Stimulated activated naive CD8-positive, alpha-beta T cell treated with anti-CD3 and anti-CD28 coated beads, Interleukin-15, amount 100 ng/mL, for 72 hours (primary cell): ENCODE measurements around the gene SERPINB5.

Experiments
- ATAC-seq: fragments of 150-1000 bp; cut with Tn5 transposase; 2 replicates; pipeline ENCODE4 v1.10.0; 2021; ENCODE audit warnings: mild to moderate bottlenecking, moderate library complexity
- DNase-seq, 2 donors: peaks; one replicate each; pipeline ENCODE4 v3.0.0; 2021 to 2022
- H3K27ac Mint-ChIP-seq, 2 donors: one replicate each; pipeline ENCODE4 v1.8.0; 2022; ENCODE audit warnings: mild to moderate bottlenecking in 2 of 2, mixed read lengths in 2 of 2, moderate library complexity in 2 of 2
- H3K27me3 Mint-ChIP-seq: one replicate; pipeline ENCODE4 v1.8.0; 2022; ENCODE audit warnings: mixed read lengths
- H3K4me1 Mint-ChIP-seq: one replicate; pipeline ENCODE4 v1.8.0; 2022; ENCODE audit warnings: mild to moderate bottlenecking, mixed read lengths
- H3K4me3 Mint-ChIP-seq, 2 donors: one replicate each; pipeline ENCODE4 v1.8.0; 2022; ENCODE audit warnings: mild to moderate bottlenecking in 2 of 2, mixed read lengths in 2 of 2, moderate library complexity in 1 of 2
- H3K9me3 Mint-ChIP-seq, 2 donors: one replicate each; pipeline ENCODE4 v1.8.0; 2022; ENCODE audit warnings: mixed read lengths in 2 of 2

The SERPINB5 gene

GRCh38 chr18:63495675-63496074 is 18.9 kb downstream of the SERPINB5 start:
- ATAC-seq: no peak
- H3K27me3 Mint-ChIP-seq: no peaks in the 10 kb centered on the region

GRCh38 chr18:63505566-63506335 is 29.0 kb downstream of the SERPINB5 start:
- peaks cover 37% of the 10 kb centered on the region for H3K27me3 Mint-ChIP-seq
- no peaks in the 10 kb centered on the region for H3K9me3 Mint-ChIP-seq
- DNase-seq (peak; percentile 23 to 33), ATAC-seq (no peak)
- H3K27ac Mint-ChIP-seq: no peak overlapping the region
- no peaks in the 10 kb centered on the region for H3K4me1 Mint-ChIP-seq
- no peak overlapping the region for H3K4me3 Mint-ChIP-seq

More at GRCh38 chr18:63495675-63496074, 18.9 kb downstream of the SERPINB5 start:
- Mint-ChIP-seq H3K4me3 (no peak overlapping the region), H3K9me3 (no peaks in the 10 kb centered on the region), H3K27ac (no peak overlapping the region), H3K4me1 (no peaks in the 10 kb centered on the region)
- DNase-seq: no peak

GRCh38 chr18:63506336-63506646 is 29.5 kb downstream of the SERPINB5 start:
- no peak for DNase-seq
- no peaks in the 10 kb centered on the region for H3K4me1 Mint-ChIP-seq
- H3K9me3 Mint-ChIP-seq: no peaks in the 10 kb centered on the region
- H3K4me3 Mint-ChIP-seq: no peak overlapping the region
- no peak for ATAC-seq
- H3K27me3 Mint-ChIP-seq: peaks cover 42% of the 10 kb centered on the region
- no peak overlapping the region for H3K27ac Mint-ChIP-seq

GRCh38 chr18:63508596-63508995 is 31.8 kb downstream of the SERPINB5 start:
- H3K4me3 Mint-ChIP-seq: no peak overlapping the region
- H3K27me3 Mint-ChIP-seq: peaks cover 62% of the 10 kb centered on the region
- H3K27ac Mint-ChIP-seq: no peak overlapping the region
- DNase-seq (no peak), ATAC-seq (no peak)
- no peaks in the 10 kb centered on the region for H3K9me3 Mint-ChIP-seq
- no peaks in the 10 kb centered on the region for H3K4me1 Mint-ChIP-seq

- H3K27me3 Mint-ChIP-seq: peaks cover 61% of the 10 kb centered on the region
- no peak overlapping the region for H3K4me3 Mint-ChIP-seq
- DNase-seq (no peak), ATAC-seq (no peak)
- no peaks in the 10 kb centered on the region for H3K4me1 Mint-ChIP-seq
- H3K27ac Mint-ChIP-seq: no peak overlapping the region
- H3K9me3 Mint-ChIP-seq: no peaks in the 10 kb centered on the region
These were observed 34.5 kb downstream of the SERPINB5 start for GRCh38 chr18:63511285-63511684.

GRCh38 chr18:63514326-63514725 is 37.6 kb downstream of the SERPINB5 start:
- Mint-ChIP-seq H3K4me1 (peaks cover 6% of the 10 kb centered on the region), H3K27ac (no peak overlapping the region), H3K9me3 (no peaks in the 10 kb centered on the region), H3K4me3 (no peak overlapping the region), H3K27me3 (peaks cover 58% of the 10 kb centered on the region)
- no peak for ATAC-seq
- no peak for DNase-seq

GRCh38 chr18:63514888-63515678 is 38.3 kb downstream of the SERPINB5 start:
- DNase-seq (no peak), ATAC-seq (no peak)
- Mint-ChIP-seq H3K4me3 (no peak overlapping the region), H3K27me3 (peaks cover 57% of the 10 kb centered on the region), H3K9me3 (no peaks in the 10 kb centered on the region), H3K4me1 (peaks cover 6% of the 10 kb centered on the region), H3K27ac (no peak overlapping the region)

- Mint-ChIP-seq H3K27me3 (peaks cover 55% of the 10 kb centered on the region), H3K9me3 (no peaks in the 10 kb centered on the region), H3K27ac (no peak overlapping the region), H3K4me3 (no peak overlapping the region), H3K4me1 (peaks cover 6% of the 10 kb centered on the region)
- ATAC-seq (no peak), DNase-seq (no peak)
These were observed 39.0 kb downstream of the SERPINB5 start for GRCh38 chr18:63515801-63516200.

GRCh38 chr18:63518178-63519012 is 41.6 kb downstream of the SERPINB5 start:
- peaks cover 47% of the 10 kb centered on the region for H3K27me3 Mint-ChIP-seq

GRCh38 chr18:63520053-63520685 is 43.4 kb downstream of the SERPINB5 start:
- Mint-ChIP-seq H3K27ac (no peak overlapping the region), H3K4me1 (peaks cover 6% of the 10 kb centered on the region), H3K4me3 (no peak overlapping the region), H3K27me3 (peaks cover 35% of the 10 kb centered on the region), H3K9me3 (no peaks in the 10 kb centered on the region)
- peak; percentile 39 for ATAC-seq
- no peak for DNase-seq

More at GRCh38 chr18:63518178-63519012, 41.6 kb downstream of the SERPINB5 start:
- Mint-ChIP-seq H3K9me3 (no peaks in the 10 kb centered on the region), H3K4me3 (no peak overlapping the region), H3K27ac (no peak overlapping the region), H3K4me1 (peaks cover 6% of the 10 kb centered on the region)
- ATAC-seq: peak; percentile 87
- DNase-seq: peak; percentile 60 to 62

- no peak for DNase-seq
- no peaks in the 10 kb centered on the region for H3K4me1 Mint-ChIP-seq
- no peaks in the 10 kb centered on the region for H3K9me3 Mint-ChIP-seq
- peaks cover 28% of the 10 kb centered on the region for H3K27me3 Mint-ChIP-seq
- H3K4me3 Mint-ChIP-seq: no peak overlapping the region
- no peak for ATAC-seq
- no peak overlapping the region for H3K27ac Mint-ChIP-seq
These were observed 46.9 kb downstream of the SERPINB5 start for GRCh38 chr18:63523660-63524059.

- no peaks in the 10 kb centered on the region for H3K9me3 Mint-ChIP-seq
- peaks cover 8% of the 10 kb centered on the region for H3K27me3 Mint-ChIP-seq
- ATAC-seq: no peak
- no peaks in the 10 kb centered on the region for H3K4me1 Mint-ChIP-seq
- no peak overlapping the region for H3K4me3 Mint-ChIP-seq
- H3K27ac Mint-ChIP-seq: no peak overlapping the region
- DNase-seq: no peak
These were observed 50.5 kb downstream of the SERPINB5 start for GRCh38 chr18:63527251-63527650.

GRCh38 chr18:63528863-63529492 is 52.2 kb downstream of the SERPINB5 start:
- H3K4me3 Mint-ChIP-seq: no peak overlapping the region

GRCh38 chr18:63532471-63532870 is 55.7 kb downstream of the SERPINB5 start:
- H3K4me1 Mint-ChIP-seq: no peaks in the 10 kb centered on the region
- peak; percentile 20 for ATAC-seq
- no peak for DNase-seq
- no peak overlapping the region for H3K4me3 Mint-ChIP-seq
- no peak overlapping the region for H3K27ac Mint-ChIP-seq
- H3K27me3 Mint-ChIP-seq: no peaks in the 10 kb centered on the region
- H3K9me3 Mint-ChIP-seq: no peaks in the 10 kb centered on the region

More at GRCh38 chr18:63528863-63529492, 52.2 kb downstream of the SERPINB5 start:
- no peak for ATAC-seq
- DNase-seq: no peak
- no peak overlapping the region for H3K27ac Mint-ChIP-seq
- no peaks in the 10 kb centered on the region for H3K27me3 Mint-ChIP-seq
- H3K4me1 Mint-ChIP-seq: no peaks in the 10 kb centered on the region
- no peaks in the 10 kb centered on the region for H3K9me3 Mint-ChIP-seq

GRCh38 chr18:63534615-63535014 is 57.9 kb downstream of the SERPINB5 start:
- DNase-seq: no peak
- Mint-ChIP-seq H3K27me3 (peaks cover under 1% of the 10 kb centered on the region), H3K4me3 (no peak overlapping the region), H3K9me3 (no peaks in the 10 kb centered on the region), H3K4me1 (no peaks in the 10 kb centered on the region), H3K27ac (peak overlapping the region in 1 of 2 donors; percentile 61)
- ATAC-seq: peak; percentile 63
